Activated naive CD8-positive, alpha-beta T cell treated with anti-CD3 and anti-CD28 coated beads, Interleukin-2, amount 50 U/mL, for 16 hours (primary cell): ENCODE measurements around the gene TACC3.

Experiments
- DNase-seq: peaks from one replicate; pipeline ENCODE4 v3.0.0-alpha.2; 2020; ENCODE audit warnings: low read depth, low spot score

The TACC3 gene

GRCh38 chr4:1723131-1723801, 1.9 kb downstream of the TACC3 start:
- DNase-seq: peak; percentile 38

- no peak for DNase-seq
Measured at GRCh38 chr4:1725521-1725920, 4.2 kb downstream of the TACC3 start.

GRCh38 chr4:1726146-1726934, 5.0 kb downstream of the TACC3 start:
- peak; percentile 79 for DNase-seq

GRCh38 chr4:1727117-1728031, 6.1 kb downstream of the TACC3 start:
- DNase-seq: no peak

- no peak for DNase-seq
Measured at GRCh38 chr4:1728061-1728980, 7.0 kb downstream of the TACC3 start.

GRCh38 chr4:1730532-1731135, 9.3 kb downstream of the TACC3 start:
- no peak for DNase-seq

- no peak for DNase-seq
Measured at GRCh38 chr4:1731180-1731579, 9.9 kb downstream of the TACC3 start.

- DNase-seq: no peak
Measured at GRCh38 chr4:1732911-1733310, 11.6 kb downstream of the TACC3 start.

GRCh38 chr4:1735215-1735614, 13.9 kb downstream of the TACC3 start:
- no peak for DNase-seq

GRCh38 chr4:1736812-1737211, 15.5 kb downstream of the TACC3 start:
- no peak for DNase-seq

- DNase-seq: no peak
Measured at GRCh38 chr4:1737666-1738065, 16.3 kb downstream of the TACC3 start.

- DNase-seq: no peak
Measured at GRCh38 chr4:1738410-1738809, 17.1 kb downstream of the TACC3 start.

- DNase-seq: no peak
Measured at GRCh38 chr4:1739358-1739757, 18.0 kb downstream of the TACC3 start.

- no peak for DNase-seq
Measured at GRCh38 chr4:1740021-1740545, 18.8 kb downstream of the TACC3 start.

GRCh38 chr4:1741208-1741607, 19.9 kb downstream of the TACC3 start:
- no peak for DNase-seq

- no peak for DNase-seq
Measured at GRCh38 chr4:1743551-1743950, 22.2 kb downstream of the TACC3 start.

- DNase-seq: no peak
Measured at GRCh38 chr4:1743975-1744374, 22.7 kb downstream of the TACC3 start.

- DNase-seq: no peak
Measured at GRCh38 chr4:1744552-1744951, 23.2 kb downstream of the TACC3 start.

GRCh38 chr4:1745165-1745564, 23.8 kb downstream of the TACC3 start:
- no peak for DNase-seq

GRCh38 chr4:1745697-1746096, 24.4 kb downstream of the TACC3 start:
- no peak for DNase-seq
